Upper lobe of right lung (tissue), 1 donor: ENCODE results near the gene PADI6. TPM values are rescaled to one million over a fixed set of nuclear protein-coding genes. Genes with fewer than 3 reads are reported as not detected.

Experiments
- ATAC-seq: fragments of 200-7000 bp; cut with Tn5 transposase; one replicate; pipeline ENCODE4 v1.9.1; 2020; ENCODE audit warnings: mild to moderate bottlenecking, moderate library complexity
- DNase-seq: peaks from one replicate; pipeline ENCODE4 v3.0.0-alpha.2; 2020
- H3K27ac ChIP-seq: fragments of 200-600 bp; one replicate; pipeline ENCODE4 v1.8.0; 2022
- H3K27me3 ChIP-seq: fragments of 200-600 bp; one replicate; pipeline ENCODE4 v1.8.0; 2022; ENCODE audit warnings: mild to moderate bottlenecking
- H3K36me3 ChIP-seq: fragments of 200-600 bp; one replicate; pipeline ENCODE4 v1.8.0; 2022
- H3K4me1 ChIP-seq: fragments of 200-600 bp; one replicate; pipeline ENCODE4 v1.8.0; 2022
- H3K4me3 ChIP-seq: fragments of 200-600 bp; one replicate; pipeline ENCODE4 v1.8.0; 2022; ENCODE audit warnings: mild to moderate bottlenecking
- H3K9me3 ChIP-seq: fragments of 200-600 bp; one replicate; pipeline ENCODE4 v1.8.0; 2022
- intact Hi-C: fragments of 100-400 bp; cut with DNase I; formaldehyde crosslinking; loops from one replicate; pipeline ENCODE4 v1.11.0; 2022
- total RNA-seq: library from RNA; stranded (reverse); fragmentation: NEBNext Ultra II Directional; extraction: Animal tissue kit (Norgen Biotek cat#: 25700); gene quantifications from one replicate; pipeline ENCODE4 v1.2.1, GENCODE V29; 2021
- TF ChIP-seq, protein P1 (sequence below): fragments of 200-600 bp; IDR thresholded peaks from one replicate; pipeline ENCODE4 v1.8.0; 2022; ENCODE audit warnings: antibody characterized with exemption
- donor health status: DM: no; HTN: yes; CAD: no; lungs with severe emphysema.

The PADI6 gene
- total RNA-seq, 1 donor from 2014 or later, result not detected

DNA sequence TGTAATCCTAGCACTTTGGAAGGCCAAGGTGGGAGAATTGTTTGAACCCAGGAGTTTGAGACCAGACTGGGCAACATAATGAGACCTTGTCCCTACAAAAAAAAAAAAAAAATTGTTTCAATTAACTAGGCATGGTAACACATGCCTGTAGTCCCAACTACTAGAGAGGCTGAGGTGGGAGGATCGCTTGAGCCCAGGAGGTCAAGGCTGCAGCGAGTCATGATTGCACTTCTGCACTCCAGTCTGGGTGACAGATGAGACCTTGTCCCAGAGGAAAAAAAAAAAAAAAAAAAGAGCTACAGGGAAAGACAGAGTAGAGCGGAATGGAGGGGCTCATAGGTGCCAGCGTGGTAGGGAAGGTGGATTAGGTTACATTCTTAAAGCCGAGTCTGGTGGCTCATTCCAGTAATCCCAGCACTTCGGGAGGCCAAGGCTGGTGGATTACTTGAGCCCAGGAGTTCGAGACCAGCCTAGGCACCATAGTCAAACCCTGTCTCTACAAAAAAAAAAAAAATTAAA lies 21.0 kb upstream of the PADI6 start:
- no peaks in the 10 kb centered on the region for H3K4me1 ChIP-seq
- no peak overlapping the region for H3K4me3 ChIP-seq
- DNase-seq (no peak), ATAC-seq (no peak)
- H3K27me3 ChIP-seq, result peaks cover 12% of the 10 kb centered on the region
- TF ChIP-seq, protein P1, sequence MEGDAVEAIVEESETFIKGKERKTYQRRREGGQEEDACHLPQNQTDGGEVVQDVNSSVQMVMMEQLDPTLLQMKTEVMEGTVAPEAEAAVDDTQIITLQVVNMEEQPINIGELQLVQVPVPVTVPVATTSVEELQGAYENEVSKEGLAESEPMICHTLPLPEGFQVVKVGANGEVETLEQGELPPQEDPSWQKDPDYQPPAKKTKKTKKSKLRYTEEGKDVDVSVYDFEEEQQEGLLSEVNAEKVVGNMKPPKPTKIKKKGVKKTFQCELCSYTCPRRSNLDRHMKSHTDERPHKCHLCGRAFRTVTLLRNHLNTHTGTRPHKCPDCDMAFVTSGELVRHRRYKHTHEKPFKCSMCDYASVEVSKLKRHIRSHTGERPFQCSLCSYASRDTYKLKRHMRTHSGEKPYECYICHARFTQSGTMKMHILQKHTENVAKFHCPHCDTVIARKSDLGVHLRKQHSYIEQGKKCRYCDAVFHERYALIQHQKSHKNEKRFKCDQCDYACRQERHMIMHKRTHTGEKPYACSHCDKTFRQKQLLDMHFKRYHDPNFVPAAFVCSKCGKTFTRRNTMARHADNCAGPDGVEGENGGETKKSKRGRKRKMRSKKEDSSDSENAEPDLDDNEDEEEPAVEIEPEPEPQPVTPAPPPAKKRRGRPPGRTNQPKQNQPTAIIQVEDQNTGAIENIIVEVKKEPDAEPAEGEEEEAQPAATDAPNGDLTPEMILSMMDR, result no peak
- intact Hi-C loops, result no loop called here
- H3K36me3 ChIP-seq, result no peaks in the 10 kb centered on the region
- H3K9me3 ChIP-seq, result no peaks in the 10 kb centered on the region
- H3K27ac ChIP-seq, result no peak overlapping the region

DNA sequence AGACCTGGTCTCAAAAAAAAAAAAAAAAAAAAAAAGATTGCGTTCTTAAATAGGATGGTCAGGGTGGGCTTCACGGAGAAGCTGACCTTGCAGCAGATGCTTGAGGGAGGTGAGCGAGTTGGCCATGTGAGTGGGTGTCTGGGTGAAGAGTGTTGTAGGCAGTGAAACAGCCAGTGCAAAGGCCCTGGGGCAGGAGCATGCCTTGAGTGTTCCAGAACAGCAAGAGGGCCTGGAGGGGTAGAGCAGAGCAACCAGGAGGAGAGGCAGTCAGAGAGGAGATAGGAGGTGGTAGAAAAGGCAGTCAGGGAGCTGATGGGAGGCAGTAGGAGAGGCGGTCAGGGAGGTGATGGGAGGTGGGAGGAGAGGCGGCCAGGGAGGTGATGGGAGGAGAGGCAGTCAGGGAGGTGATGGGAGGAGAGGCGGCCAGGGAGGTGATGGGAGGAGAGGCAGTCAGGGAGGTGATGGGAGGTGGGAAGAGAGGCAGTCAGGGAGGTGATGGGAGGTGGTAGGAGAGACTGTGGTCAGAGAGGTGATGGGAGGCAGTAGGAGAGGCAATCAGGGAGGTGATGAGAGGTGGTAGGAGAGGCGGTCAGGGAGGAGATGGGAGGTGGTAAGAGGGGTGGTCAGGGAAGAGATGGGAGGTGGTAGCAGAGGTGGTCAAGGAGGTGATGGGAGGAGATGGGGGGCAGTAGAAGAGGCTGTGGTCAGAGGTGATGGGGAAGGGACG lies 20.2 kb upstream of the PADI6 start:
- H3K36me3 ChIP-seq, result no peaks in the 10 kb centered on the region
- no peak for DNase-seq
- H3K27me3 ChIP-seq, result peaks cover 8% of the 10 kb centered on the region

DNA sequence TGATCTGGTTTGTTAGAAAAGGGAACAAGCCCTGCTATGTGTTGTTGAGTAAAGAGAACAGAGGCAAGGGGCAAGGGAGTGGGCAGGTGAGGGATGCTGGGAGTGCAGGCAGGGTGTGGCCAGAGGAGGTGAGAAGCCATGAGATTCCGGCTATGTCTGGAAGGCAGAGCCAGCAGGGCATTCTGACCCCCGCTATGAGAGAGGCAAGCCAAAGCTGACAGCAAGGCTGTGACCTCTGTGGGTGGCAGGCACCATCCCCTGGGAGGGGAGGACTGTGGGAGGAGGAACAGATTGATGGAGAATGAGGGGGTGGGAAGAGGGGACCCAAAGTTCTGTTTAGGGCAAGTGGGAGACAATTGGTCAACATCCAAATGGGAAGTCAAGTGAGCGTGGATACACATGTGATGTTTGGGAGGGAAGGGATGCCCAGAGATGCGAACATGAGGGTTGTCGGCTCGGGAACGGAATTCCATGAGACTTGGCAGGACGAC lies 19.5 kb upstream of the PADI6 start:
- DNase-seq (no peak), ATAC-seq (no peak)
- no peaks in the 10 kb centered on the region for H3K36me3 ChIP-seq
- H3K27me3 ChIP-seq, result peaks cover 8% of the 10 kb centered on the region
- H3K4me3 ChIP-seq, result no peak overlapping the region
- H3K9me3 ChIP-seq, result no peaks in the 10 kb centered on the region
- no peak overlapping the region for H3K27ac ChIP-seq
- intact Hi-C loops, result no loop called here
- no peaks in the 10 kb centered on the region for H3K4me1 ChIP-seq
- TF ChIP-seq, protein P1, result no peak

More for the DNA sequence above, 20.2 kb upstream of the PADI6 start:
- Histone ChIP-seq H3K4me1 (no peaks in the 10 kb centered on the region), H3K4me3 (no peak overlapping the region), H3K27ac (no peak overlapping the region), H3K9me3 (no peaks in the 10 kb centered on the region)
- no peak for ATAC-seq
- TF ChIP-seq, protein P1, result no peak
- intact Hi-C loops, result no loop called here

DNA sequence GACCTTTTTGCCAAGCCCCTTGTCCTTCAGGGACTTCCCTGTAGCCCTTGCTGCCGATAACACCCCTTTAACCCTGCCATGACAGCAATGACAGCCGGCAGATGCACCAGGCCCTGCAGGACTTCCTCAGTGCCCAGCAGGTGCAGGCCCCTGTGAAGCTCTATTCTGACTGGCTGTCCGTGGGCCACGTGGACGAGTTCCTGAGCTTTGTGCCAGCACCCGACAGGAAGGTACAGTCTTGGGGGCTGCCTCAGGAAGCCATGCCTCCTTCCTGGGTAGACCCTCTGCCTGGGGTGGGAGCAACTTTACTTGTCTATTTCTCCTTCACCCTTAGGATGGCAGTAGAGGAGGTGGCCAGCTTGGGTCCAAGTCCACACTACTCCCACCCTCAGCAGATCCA lies 16.1 kb upstream of the PADI6 start:
- intact Hi-C loops, result no loop called here
- TF ChIP-seq, protein P1, result no peak
- no peaks in the 10 kb centered on the region for H3K4me1 ChIP-seq
- no peak overlapping the region for H3K4me3 ChIP-seq
- H3K27ac ChIP-seq, result no peak overlapping the region
- H3K27me3 ChIP-seq, result peaks cover 8% of the 10 kb centered on the region
- DNase-seq (no peak), ATAC-seq (no peak)
- H3K9me3 ChIP-seq, result no peaks in the 10 kb centered on the region
- no peaks in the 10 kb centered on the region for H3K36me3 ChIP-seq

DNA sequence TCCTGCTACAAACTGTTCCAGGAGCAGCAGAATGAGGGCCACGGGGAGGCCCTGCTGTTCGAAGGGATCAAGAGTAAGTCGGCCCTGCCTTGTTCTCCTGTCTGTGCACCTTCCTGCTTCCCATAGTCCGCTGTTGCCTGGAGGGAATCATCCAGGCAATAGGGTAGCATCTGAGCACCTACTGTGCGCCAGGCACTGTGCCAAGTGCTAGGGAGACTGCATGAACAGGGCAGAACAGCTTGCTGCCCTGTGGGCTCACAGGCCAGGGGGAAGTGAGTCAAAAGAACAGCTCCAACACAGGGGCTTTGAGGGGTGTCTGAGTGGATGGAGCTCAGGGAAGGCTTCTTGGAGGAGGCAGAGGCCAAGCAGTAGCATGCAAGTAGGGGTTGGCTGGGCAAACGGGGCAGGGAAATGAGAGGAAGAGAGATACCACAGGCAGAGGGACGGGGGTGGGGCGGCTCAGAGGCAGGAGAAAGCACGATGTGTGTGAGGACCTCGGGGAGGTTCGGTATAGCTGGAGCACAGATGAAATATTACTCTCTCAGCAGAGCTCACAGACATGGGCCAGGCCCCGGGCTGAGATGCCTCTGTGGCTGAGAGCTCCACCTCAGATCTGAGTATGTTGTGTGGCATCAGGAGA lies 15.5 kb upstream of the PADI6 start:
- ATAC-seq (no peak), DNase-seq (no peak)
- H3K27me3 ChIP-seq, result peaks cover 13% of the 10 kb centered on the region
- no peaks in the 10 kb centered on the region for H3K36me3 ChIP-seq
- intact Hi-C loops, result no loop called here
- H3K4me3 ChIP-seq, result no peak overlapping the region
- no peaks in the 10 kb centered on the region for H3K4me1 ChIP-seq
- TF ChIP-seq, protein P1, result no peak
- H3K9me3 ChIP-seq, result no peaks in the 10 kb centered on the region
- no peak overlapping the region for H3K27ac ChIP-seq
